Measurements from ENCODE around the gene SYVN1. TPM values are rescaled to one million over a fixed set of nuclear protein-coding genes. Genes with fewer than 3 reads are reported as not detected.

Gene SYVN1
- total and polyA plus RNA-seq, 10 of the 15 experiments (the other 5 are each of a cell fraction or from before 2014, with no cell fraction given): 0.79 to 63.6 (median 20.1) TPM

- TF ChIP-seq CTCF (IDR thresholded peaks at IDR 0.05 in 2 of 3, conservative IDR thresholded peaks at IDR 0.05 in 1 of 3; ENCODE audit: control insufficient read depth in 2 of 3, extremely low read depth in 1 of 3, insufficient read depth in 1 of 3, low read depth in 3 of 3, low read length in 3 of 3) (peak; percentile 85 to 97 (median 93); a peak in 5 of 6 replicates), ZNF592 (IDR thresholded peaks at IDR 0.05) (no peak), KLF5 (IDR thresholded peaks at IDR 0.05; ENCODE audit: partially characterized antibody) (peak; percentile 43), IRF3 (IDR thresholded peaks at IDR 0.05) (no peak), MYC (IDR thresholded peaks at IDR 0.05; ENCODE audit: insufficient read depth, insufficient read length, insufficient replicate concordance, low read length, severe bottlenecking) (peak; percentile 33), RAD21 (IDR thresholded peaks at IDR 0.05; ENCODE audit: insufficient read depth, low read depth, low read length) (peak; percentile 78), MTA3 (IDR thresholded peaks at IDR 0.05; ENCODE audit: borderline replicate concordance, low read length) (no peak), CREM (IDR thresholded peaks at IDR 0.05; ENCODE audit: low read depth) (peak; percentile 92), KDM1A (IDR thresholded peaks at IDR 0.05; ENCODE audit: borderline replicate concordance) (no peak), LARP7 (IDR thresholded peaks at IDR 0.05) (peak; percentile 96), SMC3 (IDR thresholded peaks at IDR 0.05; ENCODE audit: borderline replicate concordance, low read length) (peak; percentile 70; the same call in 1 of the 2 replicates), PRDM15 (CRISPR knock-in tag; IDR thresholded peaks at IDR 0.05) (no peak), ATF7 (IDR thresholded peaks at IDR 0.05; ENCODE audit: low read depth) (peak; percentile 93), MTA2 (IDR thresholded peaks at IDR 0.05; ENCODE audit: low read depth) (peak; percentile 86), TCF12 (IDR thresholded peaks at IDR 0.05; ENCODE audit: low read depth, low read length) (no peak; the same call in 1 of the 2 replicates), ELK1 (IDR thresholded peaks at IDR 0.05; ENCODE audit: low read depth, low read length) (peak; percentile 87)
Observed at GRCh38 chr11:65117206-65118096, 16.9 kb downstream of the SYVN1 start, which contains the start of gene ZNHIT2 (continued).
